Measurements from ENCODE around the gene MED27.
A peak's percentile ranks its signal among the peaks of the same experiment; 100 is the strongest.

Gene MED27

GRCh38 chr9:132079391-132080091 is at the start of gene MED27:
Gene MED27, minus strand, starts transcription at chr9:132079867. Its CDS starts 23 bp downstream, at chr9:132079844.
- Histone ChIP-seq H3K9ac (ENCODE audit: low read depth, low read length) (peak within 1 kb of the TSS; percentile 74), H3K27ac (ENCODE audit: low read length) (peak within 1 kb of the TSS; percentile 79), H3K4me1 (ENCODE audit: insufficient read depth, low read length) (peaks cover 39% of the 10 kb centered on the region), H2AFZ (ENCODE audit: low read depth, low read length) (peak within 1 kb of the TSS; percentile 91), H4K20me1 (ENCODE audit: insufficient read depth, low read length) (peaks cover 3% of the 10 kb centered on the region; the same call in 1 of the 2 replicates), H3K4me2 (ENCODE audit: insufficient read depth, low read length) (peak within 1 kb of the TSS; percentile 80), H3K79me2 (ENCODE audit: insufficient read depth, low read length) (peaks cover 44% of the 10 kb centered on the region), H3K36me3 (ENCODE audit: insufficient read depth, low read length) (peaks cover 20% of the 10 kb centered on the region), H3K27me3 (ENCODE audit: insufficient read depth, low read length, poor library complexity) (no peaks in the 10 kb centered on the region), H3K9me3 (ENCODE audit: insufficient read depth, low read length, severe bottlenecking) (no peaks in the 10 kb centered on the region), H3K4me3 (ENCODE audit: low read depth in 1 of 2, low read length in 2 of 2) (peak within 1 kb of the TSS; percentile 67 to 96)
- peak; percentile 97 for ATAC-seq (ENCODE audit: insufficient read depth, low read depth)
- peak; percentile 88 for DNase-seq
- TF ChIP-seq CTCF (IDR thresholded peaks at IDR 0.05; ENCODE audit: borderline replicate concordance, extremely low read depth, low read length, poor library complexity, severe bottlenecking) (no peak), EZH2 (IDR thresholded peaks at IDR 0.05; ENCODE audit: borderline replicate concordance, low read depth, low read length, severe bottlenecking) (no peak)

GRCh38 chr9:132127888-132128534 is 48.3 kb upstream of the MED27 start:
- Histone ChIP-seq H3K4me1 (ENCODE audit: insufficient read depth, low read length) (no peaks in the 10 kb centered on the region), H3K79me2 (ENCODE audit: insufficient read depth, low read length) (no peaks in the 10 kb centered on the region), H3K36me3 (ENCODE audit: insufficient read depth, low read length) (no peaks in the 10 kb centered on the region), H3K4me2 (ENCODE audit: insufficient read depth, low read length) (no peak overlapping the region), H4K20me1 (ENCODE audit: insufficient read depth, low read length) (no peaks in the 10 kb centered on the region; the same call in 1 of the 2 replicates), H3K9me3 (ENCODE audit: insufficient read depth, low read length, severe bottlenecking) (no peaks in the 10 kb centered on the region), H3K27ac (ENCODE audit: low read length) (no peak overlapping the region), H2AFZ (ENCODE audit: low read depth, low read length) (no peak overlapping the region), H3K27me3 (ENCODE audit: insufficient read depth, low read length, poor library complexity) (peaks cover 4% of the 10 kb centered on the region), H3K9ac (ENCODE audit: low read depth, low read length) (no peak overlapping the region), H3K4me3 (ENCODE audit: low read depth in 1 of 2, low read length in 2 of 2) (no peak overlapping the region)
- ATAC-seq (ENCODE audit: insufficient read depth, low read depth) (no peak), DNase-seq (no peak)
- TF ChIP-seq EZH2 (IDR thresholded peaks at IDR 0.05; ENCODE audit: borderline replicate concordance, low read depth, low read length, severe bottlenecking) (no peak), CTCF (IDR thresholded peaks at IDR 0.05; ENCODE audit: borderline replicate concordance, extremely low read depth, low read length, poor library complexity, severe bottlenecking) (no peak)

- no peaks in the 10 kb centered on the region for H3K79me2 ChIP-seq (ENCODE audit: insufficient read depth, low read length)
- DNase-seq (no peak), ATAC-seq (ENCODE audit: insufficient read depth, low read depth) (no peak)
- TF ChIP-seq EZH2 (IDR thresholded peaks at IDR 0.05; ENCODE audit: borderline replicate concordance, low read depth, low read length, severe bottlenecking) (no peak), CTCF (IDR thresholded peaks at IDR 0.05; ENCODE audit: borderline replicate concordance, extremely low read depth, low read length, poor library complexity, severe bottlenecking) (no peak)
- no peaks in the 10 kb centered on the region for H3K4me1 ChIP-seq (ENCODE audit: insufficient read depth, low read length)
- no peaks in the 10 kb centered on the region for H4K20me1 ChIP-seq (ENCODE audit: insufficient read depth, low read length)
- H3K36me3 ChIP-seq (ENCODE audit: insufficient read depth, low read length) = no peaks in the 10 kb centered on the region
- no peak overlapping the region for H3K27ac ChIP-seq (ENCODE audit: low read length)
- H3K9ac ChIP-seq (ENCODE audit: low read depth, low read length) = no peak overlapping the region
- no peaks in the 10 kb centered on the region for H3K9me3 ChIP-seq (ENCODE audit: insufficient read depth, low read length, severe bottlenecking)
- no peak overlapping the region for H2AFZ ChIP-seq (ENCODE audit: low read depth, low read length)
- H3K4me2 ChIP-seq (ENCODE audit: insufficient read depth, low read length) = no peak overlapping the region
- no peak overlapping the region for H3K4me3 ChIP-seq (ENCODE audit: low read depth in 1 of 2, low read length in 2 of 2)
- peaks cover 4% of the 10 kb centered on the region for H3K27me3 ChIP-seq (ENCODE audit: insufficient read depth, low read length, poor library complexity)
These were observed 47.1 kb upstream of the MED27 start for GRCh38 chr9:132126680-132127236.

All from DND-41 (cell line).